Glutamatergic neuron (in vitro differentiated cells): ENCODE results near the gene GFRA3. TPM values are rescaled to one million over a fixed set of nuclear protein-coding genes. Genes with fewer than 3 reads are reported as not detected.

Experiments
- DNase-seq: peaks from one replicate; pipeline ENCODE4 v3.0.0; 2022
- H3K27ac Mint-ChIP-seq: one replicate; pipeline ENCODE4 v1.8.0; 2020; ENCODE audit warnings: mild to moderate bottlenecking, mixed read lengths, inconsistent platforms; ENCODE audit not compliant: unreplicated experiment
- H3K27me3 Mint-ChIP-seq: one replicate; pipeline ENCODE4 v1.8.0; 2020; ENCODE audit warnings: mild to moderate bottlenecking, moderate library complexity, mixed read lengths, inconsistent platforms; ENCODE audit not compliant: unreplicated experiment
- H3K36me3 Mint-ChIP-seq: one replicate; pipeline ENCODE4 v1.8.0; 2020; ENCODE audit warnings: mild to moderate bottlenecking, mixed read lengths, inconsistent platforms; ENCODE audit not compliant: unreplicated experiment
- H3K4me1 Mint-ChIP-seq: one replicate; pipeline ENCODE4 v1.8.0; 2020; ENCODE audit warnings: mild to moderate bottlenecking, low read depth, mixed read lengths, inconsistent platforms; ENCODE audit not compliant: unreplicated experiment
- H3K4me3 Mint-ChIP-seq: one replicate; pipeline ENCODE4 v1.8.0; 2020; ENCODE audit warnings: mild to moderate bottlenecking, mixed read lengths, inconsistent platforms; ENCODE audit not compliant: unreplicated experiment
- H3K9me3 Mint-ChIP-seq: one replicate; pipeline ENCODE4 v1.8.0; 2020; ENCODE audit warnings: mild to moderate bottlenecking, moderate library complexity, mixed read lengths, inconsistent platforms; ENCODE audit not compliant: unreplicated experiment
- total RNA-seq: library from RNA; stranded (reverse); fragmentation: NEBNext Ultra II Directional; extraction: Animal tissue kit (Norgen Biotek cat#: 25700); gene quantifications from one replicate; pipeline ENCODE4 v1.2.1, GENCODE V29; 2021; ENCODE audit not compliant: unreplicated experiment
- TF ChIP-seq, protein P1 (sequence below): fragments of 200-600 bp; sonication (generic); IDR thresholded peaks from one replicate; pipeline ENCODE4 v1.5.0; 2021; ENCODE audit not compliant: partially characterized antibody, unreplicated experiment

GFRA3 gene
- total RNA-seq, 1 donor from 2014 or later, result 1.1 TPM

DNA sequence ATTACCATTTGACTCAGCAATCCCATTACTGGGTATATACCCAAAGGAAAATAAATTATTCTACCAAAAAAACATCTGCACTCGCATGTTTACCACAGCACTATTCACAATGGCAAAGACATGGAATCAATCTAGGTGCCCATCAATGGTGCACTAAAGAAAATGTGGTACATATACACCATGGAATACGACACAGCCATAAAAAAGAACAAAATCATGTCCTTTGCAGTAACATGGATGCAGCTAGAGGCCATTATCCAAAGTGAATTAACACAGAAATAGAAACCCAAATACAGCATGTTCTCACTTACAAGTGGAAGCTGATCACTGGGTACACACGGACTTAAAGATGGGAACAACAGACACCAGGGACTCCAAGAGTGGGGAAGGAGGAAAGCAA, 63.4 kb downstream of the GFRA3 start:
- no peak for DNase-seq
- peaks cover 4% of the 10 kb centered on the region for H3K27me3 Mint-ChIP-seq
- peak overlapping the region; percentile 13 for H3K4me3 Mint-ChIP-seq
- H3K4me1 Mint-ChIP-seq, result peaks cover 2% of the 10 kb centered on the region
- H3K27ac Mint-ChIP-seq, result no peak overlapping the region
- H3K9me3 Mint-ChIP-seq, result no peaks in the 10 kb centered on the region
- TF ChIP-seq, protein P1, sequence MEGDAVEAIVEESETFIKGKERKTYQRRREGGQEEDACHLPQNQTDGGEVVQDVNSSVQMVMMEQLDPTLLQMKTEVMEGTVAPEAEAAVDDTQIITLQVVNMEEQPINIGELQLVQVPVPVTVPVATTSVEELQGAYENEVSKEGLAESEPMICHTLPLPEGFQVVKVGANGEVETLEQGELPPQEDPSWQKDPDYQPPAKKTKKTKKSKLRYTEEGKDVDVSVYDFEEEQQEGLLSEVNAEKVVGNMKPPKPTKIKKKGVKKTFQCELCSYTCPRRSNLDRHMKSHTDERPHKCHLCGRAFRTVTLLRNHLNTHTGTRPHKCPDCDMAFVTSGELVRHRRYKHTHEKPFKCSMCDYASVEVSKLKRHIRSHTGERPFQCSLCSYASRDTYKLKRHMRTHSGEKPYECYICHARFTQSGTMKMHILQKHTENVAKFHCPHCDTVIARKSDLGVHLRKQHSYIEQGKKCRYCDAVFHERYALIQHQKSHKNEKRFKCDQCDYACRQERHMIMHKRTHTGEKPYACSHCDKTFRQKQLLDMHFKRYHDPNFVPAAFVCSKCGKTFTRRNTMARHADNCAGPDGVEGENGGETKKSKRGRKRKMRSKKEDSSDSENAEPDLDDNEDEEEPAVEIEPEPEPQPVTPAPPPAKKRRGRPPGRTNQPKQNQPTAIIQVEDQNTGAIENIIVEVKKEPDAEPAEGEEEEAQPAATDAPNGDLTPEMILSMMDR, result no peak
- no peaks in the 10 kb centered on the region for H3K36me3 Mint-ChIP-seq

Other genes with a start within 250 kb of the GFRA3 start
- 31.4 TPM for gene FAM13B, start 241.5 kb downstream of the GFRA3 start, total RNA-seq
- gene WNT8A, start 190.6 kb downstream of the GFRA3 start, total RNA-seq, result not detected
- gene NME5, start 135.2 kb downstream of the GFRA3 start, total RNA-seq, result 0.71 TPM
- 62.3 TPM for gene BRD8, start 96.0 kb downstream of the GFRA3 start, total RNA-seq
- gene KIF20A, start 95.5 kb downstream of the GFRA3 start, total RNA-seq, result 8.7 TPM
- gene CDC23, start 61.3 kb downstream of the GFRA3 start, total RNA-seq, result 28.9 TPM
- gene CDC25C, start 57.2 kb upstream of the GFRA3 start, total RNA-seq, result 3.2 TPM
- gene FAM53C, start 63.6 kb upstream of the GFRA3 start, total RNA-seq, result 69.9 TPM
- 98.5 TPM for gene KDM3B, start 78.1 kb upstream of the GFRA3 start, total RNA-seq
- 232 TPM for gene REEP2, start 164.4 kb upstream of the GFRA3 start, total RNA-seq
- 1.3 TPM for gene EGR1, start 190.9 kb upstream of the GFRA3 start, total RNA-seq